Stomach (tissue), 4 donors: ENCODE results near the gene ADAM22.

Source experiments
- CTCF ChIP-seq, 7 experiments: fragments of 450-650 bp in 4 of 7; fragments of 200-600 bp in 3 of 7; sonication (generic) in 3 of 7; IDR thresholded peaks; one replicate each; pipeline ENCODE4 v1.5.1; 2016 to 2019; ENCODE audit warnings: antibody characterized with exemption in 7 of 7, control low read depth in 2 of 7, mild to moderate bottlenecking in 1 of 7
- EP300 ChIP-seq: sonication (generic); formaldehyde crosslinking; IDR thresholded peaks from one replicate; pipeline ENCODE4 v1.6.1; 2017; ENCODE audit warnings: antibody characterized with exemption
- POLR2A ChIP-seq, 4 donors: fragments of 450-650 bp; IDR thresholded peaks; one replicate each; pipeline ENCODE4 v1.6.1; 2016; ENCODE audit warnings: antibody characterized with exemption in 4 of 4, control low read depth in 2 of 4, mild to moderate bottlenecking in 1 of 4, moderate library complexity in 1 of 4
- POLR2AphosphoS5 ChIP-seq, 3 donors: sonication (generic); formaldehyde crosslinking; IDR thresholded peaks; one replicate each; pipeline ENCODE4 v1.6.1; 2016; ENCODE audit warnings: antibody characterized with exemption in 3 of 3

DNA sequence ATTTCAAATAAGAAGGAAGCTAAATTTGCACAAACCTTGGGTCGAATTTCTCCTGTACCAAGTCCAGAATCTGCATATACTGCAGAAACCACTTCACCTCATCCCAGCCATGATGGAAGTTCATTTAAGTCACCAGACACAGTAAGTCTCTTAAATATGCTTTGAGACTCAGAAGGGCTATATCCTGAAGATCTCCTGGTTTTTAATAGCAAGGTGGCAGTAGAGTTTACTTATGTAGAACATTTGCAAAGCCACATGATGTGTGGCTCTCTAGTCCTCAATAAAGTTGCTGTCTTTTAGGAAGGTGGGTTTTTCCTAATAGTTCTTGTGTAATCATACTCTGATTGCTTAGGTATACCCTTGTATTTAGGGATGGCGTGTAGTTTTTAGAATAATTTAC is 49.0 kb upstream of the ADAM22 start:
- TF ChIP-seq CTCF (IDR thresholded peaks at IDR 0.05) (no peak), POLR2A (IDR thresholded peaks at IDR 0.05) (no peak), POLR2AphosphoS5 (IDR thresholded peaks at IDR 0.05) (no peak), EP300 (no peak)
